HepG2 (cell line): ENCODE measurements around the gene HYCC1. TPM values are rescaled to one million over a fixed set of nuclear protein-coding genes. Genes with fewer than 3 reads are reported as not detected.

Experiments
- ATAC-seq: fragments of 200-7000 bp; cut with Tn5 transposase; 3 replicates; pipeline ENCODE4 v1.9.1; 2020; ENCODE audit warnings: mild to moderate bottlenecking, moderate library complexity
- BruUV-seq: library from RNA; stranded (reverse); fragments of 400-500 nt; replicated peaks from 2 replicates; lab custom pipeline; 2021; lab: Mats Ljungman, UMichigan
- CTCF ChIA-PET: fragments of 300-600 bp; formaldehyde crosslinking; extraction: SDS; loops from one replicate; lab custom pipeline; 2021; ENCODE audit warnings: low total read pairs, inconsistent platforms, low intra/inter-chr PET ratio; lab: Yijun Ruan, JAX
- POLR2A ChIA-PET: fragments of 350-600 bp; sonication (Branson Sonifier 250); formaldehyde crosslinking; loops from one replicate; lab custom pipeline; 2020; ENCODE audit warnings: antibody characterized with exemption, inconsistent platforms; lab: Yijun Ruan, JAX
- DNase-seq: peaks from one replicate; pipeline ENCODE4 v3.0.0-alpha.2; 2015; ENCODE audit warnings: low spot score
- FAIRE-seq: peaks from 3 replicates; lab custom pipeline; 2011; peaks lifted over from hg19 to GRCh38; lab: Jason Lieb, UNC
- H2AFZ ChIP-seq: one replicate; pipeline ENCODE4 v1.6.1; 2011; ENCODE audit warnings: low read length, inconsistent platforms
- H3K27ac ChIP-seq: fragments of 300-600 bp; 3 replicates; pipeline ENCODE4 v1.8.0; 2011; ENCODE audit warnings: mixed run types, mild to moderate bottlenecking, mixed read lengths, low read length, inconsistent platforms; ENCODE audit not compliant: insufficient read depth; ENCODE audit errors: extremely low read length
- H3K27me3 ChIP-seq, 2 experiments: fragments of 200-600 bp in 1 of 2; 2 replicates in 1 of 2; 3 replicates in 1 of 2; pipeline versions ENCODE4 v1.6.0 to v1.8.0; 2011; ENCODE audit warnings: low read length in 2 of 2, mild to moderate bottlenecking in 2 of 2, moderate library complexity in 2 of 2, inconsistent platforms in 1 of 2; ENCODE audit not compliant: insufficient read depth in 2 of 2, control insufficient read depth in 1 of 2
- H3K36me3 ChIP-seq, 2 experiments: fragments of 200-600 bp in 1 of 2; replicated peaks in 1 of 2; 2 replicates in 1 of 2; 3 replicates in 1 of 2; pipeline versions ENCODE4 v1.5.1 to v1.8.0; 2011; ENCODE audit warnings: low read length in 2 of 2, inconsistent platforms in 1 of 2; ENCODE audit not compliant: insufficient read depth in 2 of 2, control insufficient read depth in 1 of 2
- H3K4me1 ChIP-seq: 2 replicates; pipeline ENCODE4 v1.5.1; 2012; ENCODE audit warnings: low read length, inconsistent platforms; ENCODE audit not compliant: insufficient read depth
- H3K4me2 ChIP-seq: 2 replicates; pipeline ENCODE4 v1.6.0; 2011; ENCODE audit warnings: low read depth, low read length, inconsistent platforms
- H3K4me3 ChIP-seq, 3 experiments: fragments of 200-600 bp in 1 of 3; sonication (generic), shearing (Covaris generic) in 1 of 3; replicated peaks in 1 of 3; 2 replicates each; pipeline ENCODE4 v1.5.1; 2011 to 2016; ENCODE audit warnings: low read length in 3 of 3, inconsistent platforms in 2 of 3, low read depth in 2 of 3, mild to moderate bottlenecking in 2 of 3, control low read depth in 1 of 3, mixed read lengths in 1 of 3; ENCODE audit not compliant: insufficient read depth in 1 of 3
- H3K79me2 ChIP-seq: one replicate; pipeline ENCODE4 v1.6.1; 2011; ENCODE audit warnings: low read length, inconsistent platforms; ENCODE audit not compliant: insufficient read depth
- H3K9ac ChIP-seq: 2 replicates; pipeline ENCODE4 v1.6.0; 2011; ENCODE audit warnings: mild to moderate bottlenecking, low read depth, low read length, inconsistent platforms; ENCODE audit not compliant: insufficient read depth
- H3K9me3 ChIP-seq: 2 replicates; pipeline ENCODE4 v1.5.1; 2012; ENCODE audit warnings: mild to moderate bottlenecking, low read length
- H4K20me1 ChIP-seq: 2 replicates; pipeline ENCODE4 v1.6.0; 2011; ENCODE audit warnings: inconsistent platforms, mild to moderate bottlenecking, low read length, moderate library complexity; ENCODE audit not compliant: insufficient read depth
- ARNT ChIP-seq: fragments of 450-650 bp; IDR thresholded peaks from 2 replicates; pipeline ENCODE4 v1.6.1; 2017
- BCL3 ChIP-seq: sonication (generic); formaldehyde crosslinking; IDR thresholded peaks from 2 replicates; pipeline ENCODE4 v1.5.1; 2020; ENCODE audit warnings: mild to moderate bottlenecking, missing genetic modification reagents, moderate library complexity
- EZH2 ChIP-seq: conservative IDR thresholded peaks from 2 replicates; pipeline ENCODE4 v1.6.1; 2012; ENCODE audit warnings: mild to moderate bottlenecking, low read depth, low read length, moderate library complexity
- GABPA ChIP-seq, 2 experiments: IDR thresholded peaks; 2 replicates each; pipeline ENCODE4 v1.6.1; 2011 to 2016; ENCODE audit warnings: low read depth in 2 of 2, low read length in 1 of 2, missing biosample characterization in 1 of 2, missing genetic modification characterization in 1 of 2
- GPN1 ChIP-seq: sonication (generic); formaldehyde crosslinking; IDR thresholded peaks from 2 replicates; pipeline ENCODE4 v1.5.1; 2020; ENCODE audit warnings: missing genetic modification reagents, borderline replicate concordance
- HNRNPUL1 ChIP-seq: fragments of 200-400 bp; formaldehyde crosslinking; IDR thresholded peaks from 2 replicates; pipeline ENCODE4 v1.6.1; 2017; ENCODE audit warnings: low read depth, mild to moderate bottlenecking, low read length, moderate library complexity
- NPAS2 ChIP-seq: sonication (generic); formaldehyde crosslinking; IDR thresholded peaks from 2 replicates; pipeline ENCODE4 v1.8.0; 2022; ENCODE audit warnings: mild to moderate bottlenecking, missing genetic modification reagents, borderline replicate concordance
- PLRG1 ChIP-seq: fragments of 450-650 bp; conservative IDR thresholded peaks from 2 replicates; pipeline ENCODE4 v1.6.1; 2016
- RAD21 ChIP-seq: fragments of 450-650 bp; formaldehyde crosslinking; IDR thresholded peaks from 2 replicates; pipeline ENCODE4 v1.5.0; 2020; ENCODE audit warnings: mild to moderate bottlenecking
- TSC22D2 ChIP-seq: sonication (generic); formaldehyde crosslinking; IDR thresholded peaks from 2 replicates; pipeline ENCODE4 v1.5.1; 2020; ENCODE audit warnings: missing genetic modification reagents, mild to moderate bottlenecking, borderline replicate concordance
- ZNF24 ChIP-seq: fragments of 450-650 bp; IDR thresholded peaks from 2 replicates; pipeline ENCODE4 v1.6.1; 2017; ENCODE audit warnings: antibody characterized with exemption, mild to moderate bottlenecking
- ZNF275 ChIP-seq: sonication (generic); formaldehyde crosslinking; IDR thresholded peaks from 2 replicates; pipeline ENCODE4 v1.8.0; 2022; ENCODE audit warnings: missing genetic modification reagents, mild to moderate bottlenecking, inconsistent platforms, borderline replicate concordance
- ZNF292 ChIP-seq: sonication (generic); formaldehyde crosslinking; IDR thresholded peaks from 2 replicates; pipeline ENCODE4 v1.8.1; 2022; ENCODE audit warnings: mild to moderate bottlenecking, low read depth, missing genetic modification reagents, borderline replicate concordance
- ZNF296 ChIP-seq: sonication (generic); formaldehyde crosslinking; conservative IDR thresholded peaks from 2 replicates; pipeline ENCODE4 v1.5.0; 2020; ENCODE audit warnings: mild to moderate bottlenecking, missing genetic modification reagents
- ZNF3 ChIP-seq: IDR thresholded peaks from 2 replicates; pipeline ENCODE4 v1.7.0; 2017; ENCODE audit warnings: inconsistent platforms
- WGBS: methylation state at CpG from one replicate; pipeline ENCODE4 v1.1.6; 2017; ENCODE audit warnings: low lambda C conversion rate; 5-methylcytosine and 5-hydroxymethylcytosine counted together
- in situ Hi-C: cut with HindIII; loops from 2 replicates; pipeline ENCODE4 v1.10.0; 2017; ENCODE audit warnings: low pct_unique_long_range_greater_than_20kb; ENCODE audit not compliant: extremely low pct_ligation_motif_present
- intact Hi-C: fragments of 100-400 bp; cut with micrococcal nuclease; formaldehyde crosslinking; loops from one replicate; pipeline ENCODE4 v1.10.0; 2022; ENCODE audit not compliant: unreplicated experiment
- polyA plus RNA-seq, 8 experiments: library from polyadenylated mRNA; depleted of rRNA in 3 of 8; stranded (reverse) in 7 of 8; unstranded in 1 of 8; fragments of >200 nt; fragmentation: Illumina TruSeq in 4 of 8; extraction: Trizol in 4 of 8; gene quantifications; 2 replicates each; pipeline versions ENCODE4 v1.2.1 to v1.2.3, GENCODE V29; 2011 to 2016; ENCODE audit warnings: low read depth in 4 of 8, missing spikeins in 1 of 8, mixed read lengths in 1 of 8; ENCODE audit not compliant: insufficient read depth in 1 of 8
- total RNA-seq, 5 experiments: library from RNA; depleted of rRNA; stranded (reverse); fragments of >200 nt; fragmentation: Illumina TruSeq; extraction: Trizol; gene quantifications; 2 replicates each; pipeline ENCODE4 v1.2.3, GENCODE V29; 2016; ENCODE audit warnings: low read depth in 1 of 5
- TF ChIP-seq, protein P1 (sequence below): sonication (generic); formaldehyde crosslinking; IDR thresholded peaks from 2 replicates; pipeline ENCODE4 v1.9.0; 2021; ENCODE audit warnings: missing genetic modification reagents, mild to moderate bottlenecking, borderline replicate concordance
- TF ChIP-seq, protein P2 (sequence below): IDR thresholded peaks from 2 replicates; pipeline ENCODE4 v1.6.1; 2016; ENCODE audit warnings: mild to moderate bottlenecking
- TF ChIP-seq, protein P3 (sequence below): sonication (generic); formaldehyde crosslinking; IDR thresholded peaks from 2 replicates; pipeline ENCODE4 v1.5.1; 2020; ENCODE audit warnings: missing genetic modification reagents, mild to moderate bottlenecking, borderline replicate concordance

Gene HYCC1
- total and polyA plus RNA-seq, 2 of the 13 experiments (the other 11 are each of a cell fraction or from before 2014, with no cell fraction given), result 9.5 to 41.8 TPM

DNA sequence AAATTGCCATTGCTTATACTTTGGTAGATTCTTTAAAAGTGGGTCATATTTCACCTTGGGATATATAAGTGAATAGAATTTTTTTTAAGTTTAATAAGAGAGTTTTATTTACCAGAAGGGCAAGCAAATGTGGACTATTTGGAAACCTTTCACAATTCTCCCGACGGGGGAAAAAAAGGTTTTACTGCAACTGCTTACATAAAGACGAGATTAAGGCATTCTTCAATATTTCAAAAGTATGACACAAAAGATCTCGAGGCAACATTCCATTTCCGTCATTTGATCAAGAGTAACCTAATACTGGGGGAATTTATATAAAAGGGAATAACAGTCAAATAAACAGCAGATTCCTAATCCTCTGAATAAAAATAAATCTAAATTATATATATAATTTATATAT, 28.5 kb downstream of the HYCC1 start:
- no peaks in the 10 kb centered on the region for H3K79me2 ChIP-seq
- ChIA-PET CTCF (no interaction called here), POLR2A (no interaction called here)
- no peak overlapping the region for H3K4me2 ChIP-seq
- WGBS, result 96% methylated on average over 5 of the region's 5 CpGs
- intact Hi-C loops, result no loop called here
- no peak overlapping the region for H3K4me3 ChIP-seq
- TF ChIP-seq GABPA (IDR thresholded peaks at IDR 0.05; ENCODE audit: low read depth, low read length), result no peak
- no peak for TF ChIP-seq GABPA (CRISPR knock-in tag; IDR thresholded peaks at IDR 0.05; ENCODE audit: low read depth)
- no peak for TF ChIP-seq HNRNPUL1
- no peak for TF ChIP-seq EZH2
- TF ChIP-seq, protein P1, sequence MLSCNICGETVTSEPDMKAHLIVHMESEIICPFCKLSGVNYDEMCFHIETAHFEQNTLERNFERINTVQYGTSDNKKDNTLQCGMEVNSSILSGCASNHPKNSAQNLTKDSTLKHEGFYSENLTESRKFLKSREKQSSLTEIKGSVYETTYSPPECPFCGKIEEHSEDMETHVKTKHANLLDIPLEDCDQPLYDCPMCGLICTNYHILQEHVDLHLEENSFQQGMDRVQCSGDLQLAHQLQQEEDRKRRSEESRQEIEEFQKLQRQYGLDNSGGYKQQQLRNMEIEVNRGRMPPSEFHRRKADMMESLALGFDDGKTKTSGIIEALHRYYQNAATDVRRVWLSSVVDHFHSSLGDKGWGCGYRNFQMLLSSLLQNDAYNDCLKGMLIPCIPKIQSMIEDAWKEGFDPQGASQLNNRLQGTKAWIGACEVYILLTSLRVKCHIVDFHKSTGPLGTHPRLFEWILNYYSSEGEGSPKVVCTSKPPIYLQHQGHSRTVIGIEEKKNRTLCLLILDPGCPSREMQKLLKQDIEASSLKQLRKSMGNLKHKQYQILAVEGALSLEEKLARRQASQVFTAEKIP (CRISPR knock-in tag), result no peak
- TF ChIP-seq BCL3 (CRISPR knock-in tag), result no peak
- TF ChIP-seq, protein P2, sequence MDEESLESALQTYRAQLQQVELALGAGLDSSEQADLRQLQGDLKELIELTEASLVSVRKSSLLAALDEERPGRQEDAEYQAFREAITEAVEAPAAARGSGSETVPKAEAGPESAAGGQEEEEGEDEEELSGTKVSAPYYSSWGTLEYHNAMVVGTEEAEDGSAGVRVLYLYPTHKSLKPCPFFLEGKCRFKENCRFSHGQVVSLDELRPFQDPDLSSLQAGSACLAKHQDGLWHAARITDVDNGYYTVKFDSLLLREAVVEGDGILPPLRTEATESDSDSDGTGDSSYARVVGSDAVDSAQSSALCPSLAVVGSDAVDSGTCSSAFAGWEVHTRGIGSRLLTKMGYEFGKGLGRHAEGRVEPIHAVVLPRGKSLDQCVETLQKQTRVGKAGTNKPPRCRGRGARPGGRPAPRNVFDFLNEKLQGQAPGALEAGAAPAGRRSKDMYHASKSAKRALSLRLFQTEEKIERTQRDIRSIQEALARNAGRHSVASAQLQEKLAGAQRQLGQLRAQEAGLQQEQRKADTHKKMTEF (CRISPR knock-in tag), result no peak
- TF ChIP-seq ZNF292 (CRISPR knock-in tag), result no peak
- no peak for TF ChIP-seq NPAS2 (CRISPR knock-in tag)
- no peak for TF ChIP-seq RAD21 (CRISPR knock-in tag)
- TF ChIP-seq PLRG1, result no peak
- TF ChIP-seq ZNF24, result no peak
- TF ChIP-seq, protein P3, sequence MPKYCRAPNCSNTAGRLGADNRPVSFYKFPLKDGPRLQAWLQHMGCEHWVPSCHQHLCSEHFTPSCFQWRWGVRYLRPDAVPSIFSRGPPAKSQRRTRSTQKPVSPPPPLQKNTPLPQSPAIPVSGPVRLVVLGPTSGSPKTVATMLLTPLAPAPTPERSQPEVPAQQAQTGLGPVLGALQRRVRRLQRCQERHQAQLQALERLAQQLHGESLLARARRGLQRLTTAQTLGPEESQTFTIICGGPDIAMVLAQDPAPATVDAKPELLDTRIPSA (CRISPR knock-in tag), result no peak
- no peak for TF ChIP-seq ARNT
- no peak for TF ChIP-seq TSC22D2
- no peak for TF ChIP-seq ZNF3 (CRISPR knock-in tag)
- TF ChIP-seq GPN1 (CRISPR knock-in tag), result no peak
- TF ChIP-seq ZNF296 (CRISPR knock-in tag), result no peak
- TF ChIP-seq ZNF275 (CRISPR knock-in tag), result no peak
- no peaks in the 10 kb centered on the region for H3K4me1 ChIP-seq
- no peaks in the 10 kb centered on the region; a peak in 1 of 5 replicates for H3K36me3 ChIP-seq
- no peaks in the 10 kb centered on the region for H3K9me3 ChIP-seq
- no peak for FAIRE-seq
- no peak overlapping the region for H3K27ac ChIP-seq
- H3K9ac ChIP-seq, result no peak overlapping the region
- no peaks in the 10 kb centered on the region for H4K20me1 ChIP-seq
- in situ Hi-C loops, result no loop called here
- no peak overlapping the region for H2AFZ ChIP-seq
- ATAC-seq, result no peak
- no peak for DNase-seq
- BruUV-seq, result no TSS peak
- H3K27me3 ChIP-seq, result no peaks in the 10 kb centered on the region
